HFFc6 (cell line): ENCODE measurements around the gene MESP2. TPM values are rescaled to one million over a fixed set of nuclear protein-coding genes. Genes with fewer than 3 reads are reported as not detected.

Source experiments
- DNase-seq: peaks from one replicate; pipeline ENCODE4 v3.0.0-alpha.2; 2018
- H3K27ac Mint-ChIP-seq: 2 replicates; pipeline ENCODE4 v1.8.0; 2020; ENCODE audit warnings: mild to moderate bottlenecking, mixed read lengths
- H3K27me3 Mint-ChIP-seq: 2 replicates; pipeline ENCODE4 v1.8.0; 2021; ENCODE audit warnings: mild to moderate bottlenecking, moderate library complexity, mixed read lengths; ENCODE audit not compliant: insufficient read depth
- H3K36me3 Mint-ChIP-seq: 2 replicates; pipeline ENCODE4 v1.8.0; 2021; ENCODE audit warnings: low read depth, mixed read lengths
- H3K4me1 Mint-ChIP-seq: 2 replicates; pipeline ENCODE4 v1.8.0; 2020; ENCODE audit warnings: low read depth, mixed read lengths
- H3K4me3 Mint-ChIP-seq: 2 replicates; pipeline ENCODE4 v1.8.0; 2020; ENCODE audit warnings: mild to moderate bottlenecking, moderate library complexity, mixed read lengths
- H3K9me3 Mint-ChIP-seq: 2 replicates; pipeline ENCODE4 v1.8.0; 2020; ENCODE audit warnings: mild to moderate bottlenecking, mixed read lengths
- total RNA-seq, 6 experiments: library from RNA; stranded (reverse); fragmentation: NEBNext Ultra II Directional; extraction: Animal tissue kit (Norgen Biotek cat#: 25700); gene quantifications; 2 replicates in 1 of 6; 3 replicates in 5 of 6; pipeline ENCODE4 v1.2.3, GENCODE V29; 2021
- TF ChIP-seq, protein P1 (sequence below): fragments of 200-600 bp; sonication (generic); IDR thresholded peaks from 2 replicates; pipeline ENCODE4 v1.5.0; 2021; ENCODE audit warnings: antibody characterized with exemption, mild to moderate bottlenecking

MESP2 gene
- total RNA-seq, 6 experiments from 2014 or later, result 0.19 to 0.26 (median 0.21) TPM; not detected in 3

GRCh38 chr15:89802986-89803824 lies 27.1 kb downstream of the MESP2 start:
- no peak for DNase-seq
- Mint-ChIP-seq H3K27ac (no peak overlapping the region), H3K4me3 (no peak overlapping the region), H3K36me3 (peaks cover 30% of the 10 kb centered on the region), H3K4me1 (peaks cover 14% of the 10 kb centered on the region), H3K9me3 (no peaks in the 10 kb centered on the region), H3K27me3 (peaks cover 1% of the 10 kb centered on the region)
- TF ChIP-seq, protein P1, sequence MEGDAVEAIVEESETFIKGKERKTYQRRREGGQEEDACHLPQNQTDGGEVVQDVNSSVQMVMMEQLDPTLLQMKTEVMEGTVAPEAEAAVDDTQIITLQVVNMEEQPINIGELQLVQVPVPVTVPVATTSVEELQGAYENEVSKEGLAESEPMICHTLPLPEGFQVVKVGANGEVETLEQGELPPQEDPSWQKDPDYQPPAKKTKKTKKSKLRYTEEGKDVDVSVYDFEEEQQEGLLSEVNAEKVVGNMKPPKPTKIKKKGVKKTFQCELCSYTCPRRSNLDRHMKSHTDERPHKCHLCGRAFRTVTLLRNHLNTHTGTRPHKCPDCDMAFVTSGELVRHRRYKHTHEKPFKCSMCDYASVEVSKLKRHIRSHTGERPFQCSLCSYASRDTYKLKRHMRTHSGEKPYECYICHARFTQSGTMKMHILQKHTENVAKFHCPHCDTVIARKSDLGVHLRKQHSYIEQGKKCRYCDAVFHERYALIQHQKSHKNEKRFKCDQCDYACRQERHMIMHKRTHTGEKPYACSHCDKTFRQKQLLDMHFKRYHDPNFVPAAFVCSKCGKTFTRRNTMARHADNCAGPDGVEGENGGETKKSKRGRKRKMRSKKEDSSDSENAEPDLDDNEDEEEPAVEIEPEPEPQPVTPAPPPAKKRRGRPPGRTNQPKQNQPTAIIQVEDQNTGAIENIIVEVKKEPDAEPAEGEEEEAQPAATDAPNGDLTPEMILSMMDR, result no peak

DNA sequence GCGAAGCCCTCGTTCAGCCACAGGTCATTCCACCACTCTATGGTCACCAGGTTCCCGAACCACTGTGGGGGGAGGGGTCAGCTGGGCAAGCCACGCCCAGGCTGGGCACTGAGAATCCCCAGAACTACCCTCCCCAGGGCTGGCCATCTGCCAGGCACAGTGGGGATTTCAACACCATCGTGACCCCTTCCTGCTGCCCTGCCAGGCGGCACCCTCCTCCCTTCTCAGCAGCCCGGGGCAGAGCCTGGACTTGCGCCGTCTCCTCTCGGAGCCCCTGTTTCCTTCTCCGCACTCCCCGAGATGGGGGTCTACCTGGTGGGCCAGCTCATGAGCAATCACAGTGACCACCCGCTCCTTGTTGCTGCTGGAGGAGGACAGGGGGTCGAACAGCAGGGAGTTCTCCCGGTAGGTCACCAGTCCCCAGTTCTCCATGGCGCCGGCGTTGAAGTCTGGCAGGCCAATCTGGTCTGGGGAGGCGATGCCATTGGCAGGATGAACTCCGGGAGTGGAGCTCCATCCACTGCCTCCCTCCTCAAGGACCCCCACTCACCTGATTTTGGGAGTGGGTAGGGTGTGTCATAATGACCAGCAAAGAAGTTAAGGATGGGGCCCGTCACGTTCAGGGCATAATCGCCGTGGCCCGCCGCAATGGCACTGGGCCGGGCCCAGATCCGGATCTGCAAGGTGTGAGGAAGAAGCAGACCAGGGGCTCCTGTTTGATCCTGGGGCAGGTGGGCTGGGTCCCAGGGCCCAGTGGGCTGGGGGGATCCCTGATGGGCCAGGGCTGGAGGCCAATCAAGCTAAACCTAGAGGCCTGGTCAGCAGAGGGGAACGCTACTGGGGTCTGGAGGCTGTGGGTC lies 28.0 kb downstream of the MESP2 start:
- Mint-ChIP-seq H3K4me1 (peaks cover 23% of the 10 kb centered on the region), H3K27me3 (peaks cover 1% of the 10 kb centered on the region), H3K27ac (peak overlapping the region; percentile 48; the same call in 1 of the 2 replicates), H3K4me3 (no peak overlapping the region), H3K9me3 (no peaks in the 10 kb centered on the region), H3K36me3 (peaks cover 27% of the 10 kb centered on the region)
- TF ChIP-seq, protein P1, result no peak
- no peak for DNase-seq

DNA sequence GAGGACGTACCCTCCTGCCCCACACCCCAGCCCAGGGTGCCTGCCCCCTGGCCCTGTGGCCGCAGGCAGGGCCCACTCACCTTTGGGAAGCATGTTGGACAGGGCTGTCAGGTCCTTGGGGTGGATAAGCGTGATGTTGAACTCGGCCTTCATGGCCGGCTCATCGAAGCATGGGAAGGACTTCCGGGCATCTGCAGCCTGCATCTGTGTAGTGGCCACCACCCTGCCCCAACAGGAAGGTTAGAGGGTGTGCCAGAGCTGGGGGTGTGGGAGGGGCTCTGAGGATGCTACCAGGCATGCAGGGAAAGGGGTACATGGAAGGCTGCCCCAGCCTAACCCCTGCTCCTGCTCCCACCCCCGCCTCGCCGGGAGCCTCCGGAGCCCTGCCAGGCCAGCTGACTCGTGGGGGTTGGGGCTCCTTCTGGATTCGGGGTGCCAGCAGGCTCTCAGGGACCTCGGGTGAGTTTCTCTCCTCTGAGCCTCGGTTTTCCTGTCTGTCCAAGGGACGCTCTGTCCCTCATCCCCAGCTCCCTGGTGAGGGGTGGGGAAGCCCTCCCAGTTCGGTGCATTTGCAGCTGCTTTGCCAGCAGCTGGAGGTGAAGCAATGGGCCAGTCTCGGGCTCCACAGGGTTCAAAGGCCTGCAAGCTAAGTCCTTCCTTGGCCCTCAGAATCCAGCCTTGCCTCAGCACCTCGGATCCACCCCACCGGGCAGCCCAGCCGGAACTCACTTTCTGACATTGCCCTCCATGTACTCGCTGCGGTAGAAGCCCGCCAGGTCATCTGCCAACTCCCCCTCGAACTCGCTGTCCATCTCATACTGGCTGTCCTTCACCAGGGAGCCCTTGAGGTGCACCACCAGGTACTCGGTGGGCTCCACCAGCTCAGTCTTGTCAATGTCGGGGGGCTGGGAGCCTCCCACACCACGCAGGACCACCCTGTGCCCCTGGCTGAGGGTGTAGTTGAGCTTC lies 29.4 kb downstream of the MESP2 start:
- no peak for DNase-seq

GRCh38 chr15:89806210-89806558 lies 30.1 kb downstream of the MESP2 start:
- no peaks in the 10 kb centered on the region; the same call in none of the 2 replicates for H3K27me3 Mint-ChIP-seq
- no peak for DNase-seq
- TF ChIP-seq, protein P1, result no peak
- peak overlapping the region; percentile 13; the same call in 1 of the 2 replicates for H3K27ac Mint-ChIP-seq
- H3K9me3 Mint-ChIP-seq, result no peaks in the 10 kb centered on the region
- no peak overlapping the region for H3K4me3 Mint-ChIP-seq
- H3K4me1 Mint-ChIP-seq, result peaks cover 40% of the 10 kb centered on the region
- H3K36me3 Mint-ChIP-seq, result peaks cover 22% of the 10 kb centered on the region

More for the DNA sequence above, 29.4 kb downstream of the MESP2 start:
- Mint-ChIP-seq H3K4me1 (peaks cover 34% of the 10 kb centered on the region), H3K4me3 (no peak overlapping the region), H3K27ac (peak overlapping the region; percentile 13; the same call in 1 of the 2 replicates), H3K9me3 (no peaks in the 10 kb centered on the region), H3K36me3 (peaks cover 16% of the 10 kb centered on the region), H3K27me3 (no peaks in the 10 kb centered on the region; the same call in none of the 2 replicates)
- TF ChIP-seq, protein P1, result no peak
